ENCODE measurements around the gene EPO.

DNA sequence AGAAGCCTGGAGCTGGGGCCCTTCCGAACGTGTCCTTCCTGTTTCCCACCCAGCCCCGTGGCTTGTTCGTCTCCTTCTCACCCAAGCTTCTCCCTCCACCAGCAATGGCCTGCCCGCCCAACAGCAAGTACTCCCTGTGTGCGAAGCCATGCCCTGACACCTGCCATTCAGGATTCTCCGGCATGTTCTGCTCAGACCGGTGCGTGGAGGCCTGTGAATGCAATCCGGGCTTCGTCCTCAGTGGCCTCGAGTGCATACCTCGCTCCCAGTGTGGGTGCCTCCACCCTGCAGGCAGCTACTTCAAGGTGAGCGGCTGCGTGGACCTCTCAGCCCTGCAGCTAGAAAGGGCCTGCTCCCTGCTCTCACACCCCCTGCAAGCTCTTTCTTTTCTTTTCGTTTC lies 45.0 kb downstream of the EPO start:
- TF ChIP-seq RAD21 (IDR thresholded peaks at IDR 0.05; ENCODE audit: low read depth): no peak
- TF ChIP-seq EZH2 (IDR thresholded peaks at IDR 0.05): no peak
- TF ChIP-seq, protein P1, sequence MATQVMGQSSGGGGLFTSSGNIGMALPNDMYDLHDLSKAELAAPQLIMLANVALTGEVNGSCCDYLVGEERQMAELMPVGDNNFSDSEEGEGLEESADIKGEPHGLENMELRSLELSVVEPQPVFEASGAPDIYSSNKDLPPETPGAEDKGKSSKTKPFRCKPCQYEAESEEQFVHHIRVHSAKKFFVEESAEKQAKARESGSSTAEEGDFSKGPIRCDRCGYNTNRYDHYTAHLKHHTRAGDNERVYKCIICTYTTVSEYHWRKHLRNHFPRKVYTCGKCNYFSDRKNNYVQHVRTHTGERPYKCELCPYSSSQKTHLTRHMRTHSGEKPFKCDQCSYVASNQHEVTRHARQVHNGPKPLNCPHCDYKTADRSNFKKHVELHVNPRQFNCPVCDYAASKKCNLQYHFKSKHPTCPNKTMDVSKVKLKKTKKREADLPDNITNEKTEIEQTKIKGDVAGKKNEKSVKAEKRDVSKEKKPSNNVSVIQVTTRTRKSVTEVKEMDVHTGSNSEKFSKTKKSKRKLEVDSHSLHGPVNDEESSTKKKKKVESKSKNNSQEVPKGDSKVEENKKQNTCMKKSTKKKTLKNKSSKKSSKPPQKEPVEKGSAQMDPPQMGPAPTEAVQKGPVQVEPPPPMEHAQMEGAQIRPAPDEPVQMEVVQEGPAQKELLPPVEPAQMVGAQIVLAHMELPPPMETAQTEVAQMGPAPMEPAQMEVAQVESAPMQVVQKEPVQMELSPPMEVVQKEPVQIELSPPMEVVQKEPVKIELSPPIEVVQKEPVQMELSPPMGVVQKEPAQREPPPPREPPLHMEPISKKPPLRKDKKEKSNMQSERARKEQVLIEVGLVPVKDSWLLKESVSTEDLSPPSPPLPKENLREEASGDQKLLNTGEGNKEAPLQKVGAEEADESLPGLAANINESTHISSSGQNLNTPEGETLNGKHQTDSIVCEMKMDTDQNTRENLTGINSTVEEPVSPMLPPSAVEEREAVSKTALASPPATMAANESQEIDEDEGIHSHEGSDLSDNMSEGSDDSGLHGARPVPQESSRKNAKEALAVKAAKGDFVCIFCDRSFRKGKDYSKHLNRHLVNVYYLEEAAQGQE (IDR thresholded peaks at IDR 0.05; ENCODE audit: low read depth): no peak
- TF ChIP-seq SP1 (IDR thresholded peaks at IDR 0.05; ENCODE audit: low read depth): no peak
- no peak for TF ChIP-seq EZH2phosphoT487 (IDR thresholded peaks at IDR 0.05; ENCODE audit: borderline replicate concordance)
- TF ChIP-seq FOSL1 (IDR thresholded peaks at IDR 0.05; ENCODE audit: low read depth): no peak
- TF ChIP-seq, protein P2, sequence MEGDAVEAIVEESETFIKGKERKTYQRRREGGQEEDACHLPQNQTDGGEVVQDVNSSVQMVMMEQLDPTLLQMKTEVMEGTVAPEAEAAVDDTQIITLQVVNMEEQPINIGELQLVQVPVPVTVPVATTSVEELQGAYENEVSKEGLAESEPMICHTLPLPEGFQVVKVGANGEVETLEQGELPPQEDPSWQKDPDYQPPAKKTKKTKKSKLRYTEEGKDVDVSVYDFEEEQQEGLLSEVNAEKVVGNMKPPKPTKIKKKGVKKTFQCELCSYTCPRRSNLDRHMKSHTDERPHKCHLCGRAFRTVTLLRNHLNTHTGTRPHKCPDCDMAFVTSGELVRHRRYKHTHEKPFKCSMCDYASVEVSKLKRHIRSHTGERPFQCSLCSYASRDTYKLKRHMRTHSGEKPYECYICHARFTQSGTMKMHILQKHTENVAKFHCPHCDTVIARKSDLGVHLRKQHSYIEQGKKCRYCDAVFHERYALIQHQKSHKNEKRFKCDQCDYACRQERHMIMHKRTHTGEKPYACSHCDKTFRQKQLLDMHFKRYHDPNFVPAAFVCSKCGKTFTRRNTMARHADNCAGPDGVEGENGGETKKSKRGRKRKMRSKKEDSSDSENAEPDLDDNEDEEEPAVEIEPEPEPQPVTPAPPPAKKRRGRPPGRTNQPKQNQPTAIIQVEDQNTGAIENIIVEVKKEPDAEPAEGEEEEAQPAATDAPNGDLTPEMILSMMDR (IDR thresholded peaks at IDR 0.05 in 2 of 3, conservative IDR thresholded peaks at IDR 0.05 in 1 of 3; ENCODE audit: borderline replicate concordance in 1 of 3, insufficient read depth in 1 of 3, low read depth in 2 of 3, low read length in 2 of 3): no peak
- TF ChIP-seq POLR2A (IDR thresholded peaks at IDR 0.05; ENCODE audit: borderline replicate concordance, extremely low read depth, insufficient read depth, insufficient read length): no peak
- no peak for TF ChIP-seq SRF (IDR thresholded peaks at IDR 0.05; ENCODE audit: low read depth)
- no peak for TF ChIP-seq CBX3 (IDR thresholded peaks at IDR 0.05; ENCODE audit: low read depth)
- TF ChIP-seq, protein P3, sequence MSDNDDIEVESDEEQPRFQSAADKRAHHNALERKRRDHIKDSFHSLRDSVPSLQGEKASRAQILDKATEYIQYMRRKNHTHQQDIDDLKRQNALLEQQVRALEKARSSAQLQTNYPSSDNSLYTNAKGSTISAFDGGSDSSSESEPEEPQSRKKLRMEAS (IDR thresholded peaks at IDR 0.05): no peak
- TF ChIP-seq, protein P4, sequence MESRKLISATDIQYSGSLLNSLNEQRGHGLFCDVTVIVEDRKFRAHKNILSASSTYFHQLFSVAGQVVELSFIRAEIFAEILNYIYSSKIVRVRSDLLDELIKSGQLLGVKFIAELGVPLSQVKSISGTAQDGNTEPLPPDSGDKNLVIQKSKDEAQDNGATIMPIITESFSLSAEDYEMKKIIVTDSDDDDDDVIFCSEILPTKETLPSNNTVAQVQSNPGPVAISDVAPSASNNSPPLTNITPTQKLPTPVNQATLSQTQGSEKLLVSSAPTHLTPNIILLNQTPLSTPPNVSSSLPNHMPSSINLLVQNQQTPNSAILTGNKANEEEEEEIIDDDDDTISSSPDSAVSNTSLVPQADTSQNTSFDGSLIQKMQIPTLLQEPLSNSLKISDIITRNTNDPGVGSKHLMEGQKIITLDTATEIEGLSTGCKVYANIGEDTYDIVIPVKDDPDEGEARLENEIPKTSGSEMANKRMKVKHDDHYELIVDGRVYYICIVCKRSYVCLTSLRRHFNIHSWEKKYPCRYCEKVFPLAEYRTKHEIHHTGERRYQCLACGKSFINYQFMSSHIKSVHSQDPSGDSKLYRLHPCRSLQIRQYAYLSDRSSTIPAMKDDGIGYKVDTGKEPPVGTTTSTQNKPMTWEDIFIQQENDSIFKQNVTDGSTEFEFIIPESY (IDR thresholded peaks at IDR 0.05; ENCODE audit: extremely low read depth, insufficient replicate concordance, low read length): no peak
- TF ChIP-seq ZNF274 (IDR thresholded peaks at IDR 0.05; ENCODE audit: low read depth, low read length): no peak
